SK-N-SH treated with all-trans-retinoic acid at 6 μM for 48 hours (cell line): ENCODE data around the gene FOXB1.

Experiments
- BACH2 ChIP-seq: fragments of 250-450 bp; sonication (Bioruptor Pico); IDR thresholded peaks from 2 replicates; pipeline ENCODE4 v1.9.0; 2021; ENCODE audit warnings: mild to moderate bottlenecking, borderline replicate concordance
- GLIS3 ChIP-seq: fragments of 250-450 bp; sonication (Bioruptor Pico); IDR thresholded peaks from 2 replicates; pipeline ENCODE4 v1.5.0; 2020; ENCODE audit warnings: mild to moderate bottlenecking, moderate library complexity
- TCF4 ChIP-seq: fragments of 250-450 bp; sonication (Bioruptor Pico); IDR thresholded peaks from 2 replicates; pipeline ENCODE4 v1.8.0; 2021; ENCODE audit warnings: mild to moderate bottlenecking, moderate library complexity, borderline replicate concordance
- TOX ChIP-seq: fragments of 250-450 bp; sonication (Bioruptor Pico); IDR thresholded peaks from 2 replicates; pipeline ENCODE4 v1.8.0; 2021; ENCODE audit warnings: mild to moderate bottlenecking, moderate library complexity, borderline replicate concordance
- ZFP3 ChIP-seq: fragments of 250-450 bp; sonication (Bioruptor Pico); IDR thresholded peaks from 2 replicates; pipeline ENCODE4 v1.5.0; 2020; ENCODE audit warnings: mild to moderate bottlenecking, moderate library complexity
- TF ChIP-seq, protein P1 (sequence below): fragments of 250-450 bp; sonication (Bioruptor Pico); IDR thresholded peaks from 2 replicates; pipeline ENCODE4 v1.8.0; 2020; ENCODE audit warnings: mild to moderate bottlenecking, moderate library complexity, borderline replicate concordance

DNA sequence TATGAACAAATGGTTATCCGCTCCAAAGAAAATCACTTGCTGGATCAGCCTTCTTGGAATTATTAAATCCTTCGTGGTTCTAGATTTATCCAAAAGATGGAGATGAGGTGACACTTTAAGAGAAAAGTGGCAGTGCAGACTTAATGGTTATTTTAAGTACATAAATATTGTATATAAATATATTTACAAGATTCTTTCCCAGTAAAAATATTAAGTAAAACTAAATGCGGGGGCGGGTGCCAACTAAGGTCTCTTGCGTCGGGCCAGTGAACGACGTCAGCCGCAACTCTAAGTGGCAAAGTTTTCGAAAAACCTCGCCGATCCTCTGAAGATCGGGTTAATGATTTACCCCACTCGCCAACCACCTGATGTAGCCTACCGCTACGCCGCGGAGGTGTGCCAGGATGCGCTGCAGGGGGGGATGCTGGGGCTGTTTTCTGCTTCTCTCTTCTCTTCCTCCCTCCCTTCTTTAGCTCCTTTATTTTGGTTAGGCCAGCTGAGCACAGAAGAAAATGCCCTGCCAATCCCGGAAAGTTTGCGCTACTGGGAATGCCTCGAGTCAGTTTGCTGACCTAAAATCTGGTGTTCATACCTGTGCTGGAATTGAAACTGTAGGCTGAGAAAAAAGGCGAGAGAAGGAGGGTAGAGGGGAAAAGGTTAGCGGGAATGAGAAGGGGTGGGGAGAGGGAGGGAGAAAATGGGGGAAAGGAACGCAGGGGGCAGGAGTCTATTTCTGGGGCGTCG is 7.6 kb upstream of the FOXB1 start:
- TF ChIP-seq, protein P1, sequence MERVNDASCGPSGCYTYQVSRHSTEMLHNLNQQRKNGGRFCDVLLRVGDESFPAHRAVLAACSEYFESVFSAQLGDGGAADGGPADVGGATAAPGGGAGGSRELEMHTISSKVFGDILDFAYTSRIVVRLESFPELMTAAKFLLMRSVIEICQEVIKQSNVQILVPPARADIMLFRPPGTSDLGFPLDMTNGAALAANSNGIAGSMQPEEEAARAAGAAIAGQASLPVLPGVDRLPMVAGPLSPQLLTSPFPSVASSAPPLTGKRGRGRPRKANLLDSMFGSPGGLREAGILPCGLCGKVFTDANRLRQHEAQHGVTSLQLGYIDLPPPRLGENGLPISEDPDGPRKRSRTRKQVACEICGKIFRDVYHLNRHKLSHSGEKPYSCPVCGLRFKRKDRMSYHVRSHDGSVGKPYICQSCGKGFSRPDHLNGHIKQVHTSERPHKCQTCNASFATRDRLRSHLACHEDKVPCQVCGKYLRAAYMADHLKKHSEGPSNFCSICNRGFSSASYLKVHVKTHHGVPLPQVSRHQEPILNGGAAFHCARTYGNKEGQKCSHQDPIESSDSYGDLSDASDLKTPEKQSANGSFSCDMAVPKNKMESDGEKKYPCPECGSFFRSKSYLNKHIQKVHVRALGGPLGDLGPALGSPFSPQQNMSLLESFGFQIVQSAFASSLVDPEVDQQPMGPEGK: no peak
- TF ChIP-seq GLIS3 (CRISPR knock-in tag) (no peak), TOX (CRISPR knock-in tag) (no peak), ZFP3 (CRISPR knock-in tag) (no peak), TCF4 (no peak), BACH2 (CRISPR knock-in tag) (no peak)
